Neural progenitor cell (in vitro differentiated cells): Measurements from ENCODE around the gene MGA. TPM values are rescaled to one million over a fixed set of nuclear protein-coding genes. Genes with fewer than 3 reads are reported as not detected.

Experiments used
- DNase-seq: peaks from one replicate; pipeline ENCODE4 v3.0.0-alpha.2; 2016; ENCODE audit warnings: low spot score
- H2AFZ ChIP-seq: fragments of 200-600 bp; sonication (generic); replicated peaks from 2 replicates; pipeline ENCODE4 v1.6.1; 2016; ENCODE audit warnings: antibody characterized with exemption
- H3F3A ChIP-seq: fragments of 200-600 bp; sonication (generic); 2 replicates; pipeline ENCODE4 v1.6.1; 2016; ENCODE audit warnings: antibody characterized with exemption, low read depth
- H3K27ac ChIP-seq: fragments of 200-600 bp; sonication (generic); 2 replicates; pipeline ENCODE4 v1.5.1; 2016; ENCODE audit warnings: mild to moderate bottlenecking
- H3K27me3 ChIP-seq: fragments of 200-600 bp; sonication (generic); 2 replicates; pipeline ENCODE4 v1.6.1; 2016; ENCODE audit warnings: mild to moderate bottlenecking, moderate library complexity
- H3K36me3 ChIP-seq: fragments of 200-600 bp; sonication (generic); 2 replicates; pipeline ENCODE4 v1.5.1; 2016
- H3K4me1 ChIP-seq: fragments of 200-600 bp; sonication (generic); 2 replicates; pipeline ENCODE4 v1.6.1; 2016; ENCODE audit warnings: mixed run types
- H3K4me2 ChIP-seq: fragments of 200-600 bp; sonication (generic); 2 replicates; pipeline ENCODE4 v1.6.1; 2016
- H3K4me3 ChIP-seq: fragments of 200-600 bp; sonication (generic); 2 replicates; pipeline ENCODE4 v1.5.1; 2016
- H3K79me2 ChIP-seq: fragments of 200-600 bp; sonication (generic); 2 replicates; pipeline ENCODE4 v1.6.1; 2016; ENCODE audit warnings: low read depth
- H3K9ac ChIP-seq: fragments of 200-600 bp; sonication (generic); 2 replicates; pipeline ENCODE4 v1.6.1; 2016
- H3K9me3 ChIP-seq: fragments of 200-600 bp; sonication (generic); 2 replicates; pipeline ENCODE4 v1.5.1; 2016; ENCODE audit warnings: low read depth
- H4K20me1 ChIP-seq: fragments of 200-600 bp; sonication (generic); 2 replicates; pipeline ENCODE4 v1.6.1; 2016; ENCODE audit warnings: low read depth
- H3K27ac Mint-ChIP-seq: 3 replicates; pipeline ENCODE4 v1.8.0; 2021; ENCODE audit warnings: mixed read lengths
- H3K27me3 Mint-ChIP-seq: 2 replicates; pipeline ENCODE4 v1.8.0; 2022; ENCODE audit warnings: low read depth, mild to moderate bottlenecking, inconsistent platforms, moderate library complexity, mixed read lengths; ENCODE audit not compliant: insufficient read depth
- H3K36me3 Mint-ChIP-seq: 3 replicates; pipeline ENCODE4 v1.8.0; 2021; ENCODE audit warnings: mixed read lengths
- H3K4me1 Mint-ChIP-seq: 3 replicates; pipeline ENCODE4 v1.8.0; 2021; ENCODE audit warnings: mixed read lengths
- H3K4me3 Mint-ChIP-seq: 3 replicates; pipeline ENCODE4 v1.8.0; 2021; ENCODE audit warnings: mild to moderate bottlenecking, moderate library complexity, mixed read lengths
- H3K9me3 Mint-ChIP-seq: 3 replicates; pipeline ENCODE4 v1.8.0; 2020; ENCODE audit warnings: mixed read lengths
- CTCF ChIP-seq: fragments of 200-600 bp; sonication (generic); IDR thresholded peaks from 2 replicates; pipeline ENCODE4 v1.5.1; 2017; ENCODE audit warnings: antibody characterized with exemption, mild to moderate bottlenecking
- EZH2 ChIP-seq: fragments of 200-600 bp; sonication (generic); IDR thresholded peaks from 2 replicates; pipeline ENCODE4 v1.6.1; 2017; ENCODE audit warnings: antibody characterized with exemption, mild to moderate bottlenecking, moderate library complexity
- EZH2phosphoT487 ChIP-seq: fragments of 200-600 bp; sonication (generic); IDR thresholded peaks from 2 replicates; pipeline ENCODE4 v1.6.1; 2017; ENCODE audit warnings: antibody characterized with exemption
- total RNA-seq: library from RNA; depleted of rRNA; stranded (reverse); fragments of >200 nt; gene quantifications from 2 replicates; pipeline ENCODE4 v1.2.3, GENCODE V29; 2015; ENCODE audit warnings: low replicate concordance

Gene MGA
- total RNA-seq, 1 donor from 2014 or later: 73.4 TPM

DNA sequence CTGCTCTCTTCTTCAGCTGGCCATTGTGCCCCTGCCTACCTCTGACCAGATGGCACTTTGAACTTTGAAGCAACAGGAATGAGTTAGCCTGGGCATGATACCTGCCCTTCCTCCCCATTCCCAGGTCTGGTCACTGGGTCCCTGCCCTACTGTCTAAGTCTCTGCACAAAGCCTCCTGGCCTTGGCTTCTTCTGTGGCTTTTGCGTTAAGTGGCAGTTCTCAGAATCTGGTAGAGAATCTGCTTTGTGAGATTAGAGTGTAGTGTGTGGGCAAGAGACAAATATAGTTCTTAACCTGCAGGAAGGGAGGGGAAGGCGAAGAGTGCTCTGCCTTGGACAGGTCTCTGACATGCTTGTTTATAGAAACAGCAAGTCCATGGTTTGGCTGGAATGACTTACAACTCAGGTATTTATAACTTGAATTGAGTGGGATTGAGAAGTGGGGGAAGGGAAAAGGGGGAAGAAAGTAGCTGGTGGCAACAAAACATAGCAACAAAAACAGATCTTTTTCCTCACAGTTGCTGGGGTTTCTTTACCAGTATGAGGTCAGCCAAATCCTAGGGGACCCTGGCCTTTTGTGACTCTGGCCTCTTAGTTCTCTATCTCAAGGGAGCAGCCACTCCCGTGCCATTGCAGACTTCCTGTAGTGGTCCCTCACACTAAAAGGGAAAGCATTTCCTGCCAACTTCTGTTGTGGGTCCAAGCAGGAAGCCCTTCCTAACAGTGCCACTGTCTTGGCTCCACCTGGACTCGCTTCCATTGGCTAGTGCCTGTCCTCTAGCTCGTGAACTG, 130.7 kb downstream of the MGA start:
- no peak overlapping the region for H3K9ac ChIP-seq
- no peaks in the 10 kb centered on the region for H3K36me3 ChIP-seq
- Mint-ChIP-seq H3K9me3 (no peaks in the 10 kb centered on the region), H3K27ac (peak overlapping the region; percentile 4), H3K27me3 (no peaks in the 10 kb centered on the region), H3K4me1 (peaks cover 15% of the 10 kb centered on the region), H3K4me3 (no peak overlapping the region), H3K36me3 (no peaks in the 10 kb centered on the region)
- H3K9me3 ChIP-seq: no peaks in the 10 kb centered on the region
- no peaks in the 10 kb centered on the region for H3F3A ChIP-seq
- H3K4me1 ChIP-seq: peaks cover 23% of the 10 kb centered on the region
- no peak for DNase-seq
- H3K79me2 ChIP-seq: peaks cover 5% of the 10 kb centered on the region
- no peak overlapping the region for H3K4me3 ChIP-seq
- no peaks in the 10 kb centered on the region for H3K27me3 ChIP-seq
- H4K20me1 ChIP-seq: peaks cover 3% of the 10 kb centered on the region
- no peak overlapping the region for H3K27ac ChIP-seq
- TF ChIP-seq EZH2: no peak
- TF ChIP-seq EZH2phosphoT487: no peak
- TF ChIP-seq CTCF: no peak
- no peak overlapping the region for H2AFZ ChIP-seq
- no peak overlapping the region for H3K4me2 ChIP-seq

- Histone ChIP-seq H3K79me2 (no peaks in the 10 kb centered on the region), H3K4me1 (peaks cover 23% of the 10 kb centered on the region), H2AFZ (no peak overlapping the region), H3K4me2 (no peak overlapping the region), H3K9ac (no peak overlapping the region), H3K9me3 (no peaks in the 10 kb centered on the region), H4K20me1 (peaks cover 4% of the 10 kb centered on the region), H3K27me3 (no peaks in the 10 kb centered on the region), H3K27ac (no peak overlapping the region), H3F3A (no peaks in the 10 kb centered on the region), H3K36me3 (no peaks in the 10 kb centered on the region), H3K4me3 (no peak overlapping the region)
- H3K27me3 Mint-ChIP-seq: no peaks in the 10 kb centered on the region
- TF ChIP-seq EZH2phosphoT487 (no peak), EZH2 (no peak), CTCF (no peak)
- peaks cover 21% of the 10 kb centered on the region for H3K4me1 Mint-ChIP-seq
- no peaks in the 10 kb centered on the region for H3K36me3 Mint-ChIP-seq
- DNase-seq: no peak
- H3K9me3 Mint-ChIP-seq: no peaks in the 10 kb centered on the region
- H3K27ac Mint-ChIP-seq: peak overlapping the region; percentile 18
- no peak overlapping the region for H3K4me3 Mint-ChIP-seq
These were observed 131.3 kb downstream of the MGA start for GRCh38 chr15:41791547-41791937.

GRCh38 chr15:41792000-41792637, 131.9 kb downstream of the MGA start:
- Histone ChIP-seq H3K27ac (no peak overlapping the region), H3K9ac (no peak overlapping the region), H3K79me2 (no peaks in the 10 kb centered on the region), H4K20me1 (peaks cover 7% of the 10 kb centered on the region), H3K9me3 (no peaks in the 10 kb centered on the region), H2AFZ (no peak overlapping the region), H3K36me3 (no peaks in the 10 kb centered on the region), H3K4me3 (no peak overlapping the region), H3K27me3 (no peaks in the 10 kb centered on the region), H3F3A (no peaks in the 10 kb centered on the region), H3K4me2 (no peak overlapping the region), H3K4me1 (peaks cover 23% of the 10 kb centered on the region)
- no peaks in the 10 kb centered on the region for H3K27me3 Mint-ChIP-seq
- peaks cover 24% of the 10 kb centered on the region for H3K4me1 Mint-ChIP-seq
- no peak for DNase-seq
- H3K9me3 Mint-ChIP-seq: no peaks in the 10 kb centered on the region
- H3K27ac Mint-ChIP-seq: no peak overlapping the region
- TF ChIP-seq CTCF: no peak
- no peak for TF ChIP-seq EZH2
- no peak for TF ChIP-seq EZH2phosphoT487
- H3K4me3 Mint-ChIP-seq: no peak overlapping the region
- H3K36me3 Mint-ChIP-seq: peaks cover 2% of the 10 kb centered on the region
